K562 (cell line): ENCODE measurements around the gene GAPVD1. TPM values are rescaled to one million over a fixed set of nuclear protein-coding genes. Genes with fewer than 3 reads are reported as not detected.

Experiments used
- ATF3 ChIP-seq, 2 experiments: fragments of 450-650 bp in 1 of 2; sonication (generic) in 1 of 2; formaldehyde crosslinking in 1 of 2; IDR thresholded peaks in 1 of 2; conservative IDR thresholded peaks in 1 of 2; 2 replicates each; pipeline versions ENCODE4 v1.6.1 to v1.8.1; 2016 to 2023; ENCODE audit warnings: mild to moderate bottlenecking in 2 of 2, moderate library complexity in 2 of 2, inconsistent platforms in 1 of 2, missing genetic modification reagents in 1 of 2
- CBX8 ChIP-seq: fragments of 200-600 bp; sonication (generic); IDR thresholded peaks from 2 replicates; pipeline ENCODE4 v1.6.1; 2012; ENCODE audit warnings: borderline replicate concordance, mixed run types, low read depth, mild to moderate bottlenecking, moderate library complexity, mixed read lengths, low read length, control low read depth, inconsistent platforms; ENCODE audit not compliant: poor library complexity, severe bottlenecking; ENCODE audit errors: extremely low read depth
- CTBP1 ChIP-seq: fragments of 450-650 bp; IDR thresholded peaks from 2 replicates; pipeline ENCODE4 v1.6.1; 2016; ENCODE audit warnings: borderline replicate concordance
- GABPB1 ChIP-seq: sonication (generic); formaldehyde crosslinking; IDR thresholded peaks from 2 replicates; pipeline ENCODE4 v1.8.0; 2022; ENCODE audit warnings: mild to moderate bottlenecking, missing genetic modification reagents
- GTF2B ChIP-seq: IDR thresholded peaks from 2 replicates; pipeline ENCODE4 v1.6.1; 2011; ENCODE audit not compliant: insufficient read length; ENCODE audit errors: extremely low read depth
- MED1 ChIP-seq: sonication (generic); formaldehyde crosslinking; IDR thresholded peaks from 2 replicates; pipeline ENCODE4 v1.8.1; 2023; ENCODE audit warnings: missing genetic modification reagents, borderline replicate concordance
- NR2C2 ChIP-seq, 2 experiments: fragments of 200-800 bp in 1 of 2; sonication (Bioruptor generic) in 1 of 2; sonication (generic) in 1 of 2; formaldehyde crosslinking in 1 of 2; IDR thresholded peaks; 2 replicates each; pipeline versions ENCODE4 v1.6.1 to v1.8.0; 2016 to 2022; ENCODE audit warnings: mild to moderate bottlenecking in 1 of 2, missing compliant biosample characterization in 1 of 2, missing genetic modification characterization in 1 of 2, missing genetic modification reagents in 1 of 2
- REST ChIP-seq, 2 experiments: fragments of 450-650 bp; formaldehyde crosslinking in 1 of 2; IDR thresholded peaks; 2 replicates each; pipeline versions ENCODE4 v1.4.0 to v1.6.1; 2014 to 2020; ENCODE audit warnings: mild to moderate bottlenecking in 2 of 2, borderline replicate concordance in 1 of 2, low read depth in 1 of 2
- TCF7 ChIP-seq: sonication (generic); IDR thresholded peaks from 2 replicates; pipeline ENCODE4 v1.6.1; 2016; ENCODE audit warnings: antibody characterized with exemption, borderline replicate concordance
- TEAD2 ChIP-seq: fragments of 450-650 bp; IDR thresholded peaks from 2 replicates; pipeline ENCODE4 v1.6.1; 2016; ENCODE audit warnings: missing genetic modification characterization, control low read depth, missing compliant biosample characterization
- ZNF174 ChIP-seq: fragments of 250-450 bp; sonication (Bioruptor Pico); IDR thresholded peaks from 2 replicates; pipeline ENCODE4 v1.4.0; 2020; ENCODE audit warnings: mild to moderate bottlenecking
- ZNF280B ChIP-seq: fragments of 250-450 bp; sonication (Bioruptor Pico); IDR thresholded peaks from 2 replicates; pipeline ENCODE4 v1.5.1; 2021; ENCODE audit warnings: mild to moderate bottlenecking
- ZNF41 ChIP-seq: fragments of 250-450 bp; sonication (Bioruptor Pico); conservative IDR thresholded peaks from 2 replicates; pipeline ENCODE4 v1.4.0; 2020; ENCODE audit warnings: mild to moderate bottlenecking
- ZNF586 ChIP-seq: fragments of 450-650 bp; formaldehyde crosslinking; conservative IDR thresholded peaks from 2 replicates; pipeline ENCODE4 v1.4.0; 2020; ENCODE audit warnings: mild to moderate bottlenecking, moderate library complexity
- ZNF785 ChIP-seq: fragments of 250-450 bp; sonication (Bioruptor Pico); IDR thresholded peaks from 2 replicates; pipeline ENCODE4 v1.4.0; 2020; ENCODE audit warnings: mild to moderate bottlenecking
- polyA plus RNA-seq, 8 experiments: library from polyadenylated mRNA; depleted of rRNA in 4 of 8; stranded (reverse) in 5 of 8; unstranded in 3 of 8; fragments of >200 nt; fragmentation: Nextera tagmentation in 2 of 8; fragmentation: Illumina TruSeq in 1 of 8; extraction: Ambion mirVana in 2 of 8; extraction: Trizol in 1 of 8; gene quantifications; 2 replicates each; pipeline versions ENCODE4 v1.2.1 to v1.2.3, GENCODE V29; 2011 to 2014; ENCODE audit warnings: inconsistent platforms in 1 of 8, missing spikeins in 1 of 8
- total RNA-seq, 7 experiments: library from RNA; depleted of rRNA in 6 of 7; stranded (reverse); fragments of >200 nt in 6 of 7; fragmentation: Illumina TruSeq in 2 of 7; extraction: Trizol in 2 of 7; gene quantifications; 2 replicates each; pipeline versions ENCODE4 v1.2.1 to v1.2.3, GENCODE V29; 2011 to 2021; ENCODE audit warnings: low replicate concordance in 1 of 7

Gene GAPVD1
- total and polyA plus RNA-seq, 9 of the 15 experiments (the other 6 are each of a cell fraction or from before 2014, with no cell fraction given) = 9.5 to 66.1 (median 45.5) TPM

- TF ChIP-seq ZNF280B = no peak
- TF ChIP-seq CBX8 = no peak
- TF ChIP-seq ZNF174 (CRISPR knock-in tag) = no peak
- TF ChIP-seq GTF2B = no peak
- no peak for TF ChIP-seq CTBP1
- no peak for TF ChIP-seq ZNF41 (CRISPR knock-in tag)
- TF ChIP-seq ZNF785 (CRISPR knock-in tag) = no peak
- TF ChIP-seq TEAD2 (tag) = 0 out of 2 replicates have a peak, but pooled peaks have one; percentile 4
- TF ChIP-seq MED1 (CRISPR knock-in tag) = no peak
- TF ChIP-seq ATF3 (IDR thresholded peaks at IDR 0.05) = no peak
- no peak for TF ChIP-seq ATF3 (CRISPR knock-in tag; conservative IDR thresholded peaks at IDR 0.05)
- TF ChIP-seq ZNF586 (CRISPR knock-in tag) = no peak
- TF ChIP-seq REST (IDR thresholded peaks at IDR 0.05; ENCODE audit: borderline replicate concordance) = no peak
- no peak for TF ChIP-seq REST (CRISPR knock-in tag; IDR thresholded peaks at IDR 0.05; ENCODE audit: low read depth)
- TF ChIP-seq GABPB1 (CRISPR knock-in tag) = no peak
- TF ChIP-seq TCF7 = no peak
- TF ChIP-seq NR2C2 (CRISPR knock-in tag; IDR thresholded peaks at IDR 0.05) = peak; percentile 2; the same call in 1 of the 2 replicates
- no peak for TF ChIP-seq NR2C2 (tag; IDR thresholded peaks at IDR 0.05)
These were observed 148.9 kb downstream of the GAPVD1 start (continued) for GRCh38 chr9:125410522-125410894.
